ENCODE measurements around the gene SPRR1B. TPM values are rescaled to one million over a fixed set of nuclear protein-coding genes. Genes with fewer than 3 reads are reported as not detected.

The SPRR1B gene
- total RNA-seq, 1 donor from 2014 or later = not detected

DNA sequence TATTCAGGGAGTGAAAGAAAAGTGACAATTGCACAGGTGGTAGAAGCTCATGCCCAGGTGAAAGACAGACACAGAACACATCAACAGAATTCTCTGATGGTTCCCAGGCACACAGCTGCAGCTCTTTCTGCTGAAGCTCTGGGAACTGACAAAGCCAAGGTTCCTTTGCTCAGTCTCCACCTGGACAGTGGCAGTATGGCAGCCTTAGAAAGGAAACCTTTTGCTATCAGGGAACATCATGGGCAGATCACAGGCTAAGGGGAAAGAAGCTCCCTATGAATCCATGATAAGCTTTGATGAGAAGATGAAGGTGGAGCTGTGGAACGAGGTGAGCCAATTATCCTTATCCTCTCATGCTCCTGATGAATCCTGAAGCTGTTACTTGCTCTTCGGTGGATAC, 39.2 kb downstream of the SPRR1B start:
- TF ChIP-seq, protein P1, sequence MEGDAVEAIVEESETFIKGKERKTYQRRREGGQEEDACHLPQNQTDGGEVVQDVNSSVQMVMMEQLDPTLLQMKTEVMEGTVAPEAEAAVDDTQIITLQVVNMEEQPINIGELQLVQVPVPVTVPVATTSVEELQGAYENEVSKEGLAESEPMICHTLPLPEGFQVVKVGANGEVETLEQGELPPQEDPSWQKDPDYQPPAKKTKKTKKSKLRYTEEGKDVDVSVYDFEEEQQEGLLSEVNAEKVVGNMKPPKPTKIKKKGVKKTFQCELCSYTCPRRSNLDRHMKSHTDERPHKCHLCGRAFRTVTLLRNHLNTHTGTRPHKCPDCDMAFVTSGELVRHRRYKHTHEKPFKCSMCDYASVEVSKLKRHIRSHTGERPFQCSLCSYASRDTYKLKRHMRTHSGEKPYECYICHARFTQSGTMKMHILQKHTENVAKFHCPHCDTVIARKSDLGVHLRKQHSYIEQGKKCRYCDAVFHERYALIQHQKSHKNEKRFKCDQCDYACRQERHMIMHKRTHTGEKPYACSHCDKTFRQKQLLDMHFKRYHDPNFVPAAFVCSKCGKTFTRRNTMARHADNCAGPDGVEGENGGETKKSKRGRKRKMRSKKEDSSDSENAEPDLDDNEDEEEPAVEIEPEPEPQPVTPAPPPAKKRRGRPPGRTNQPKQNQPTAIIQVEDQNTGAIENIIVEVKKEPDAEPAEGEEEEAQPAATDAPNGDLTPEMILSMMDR (IDR thresholded peaks at IDR 0.05) = no peak
- intact Hi-C loops (cut with DNase I) = no loop called here
- Histone ChIP-seq H3K9me3 (no peaks in the 10 kb centered on the region), H3K27ac (no peak overlapping the region), H3K27me3 (no peaks in the 10 kb centered on the region), H3K4me3 (no peak overlapping the region), H3K4me1 (no peaks in the 10 kb centered on the region), H3K36me3 (no peaks in the 10 kb centered on the region)
- DNase-seq (ENCODE audit: low spot score in 2 of 2) = no peak

DNA sequence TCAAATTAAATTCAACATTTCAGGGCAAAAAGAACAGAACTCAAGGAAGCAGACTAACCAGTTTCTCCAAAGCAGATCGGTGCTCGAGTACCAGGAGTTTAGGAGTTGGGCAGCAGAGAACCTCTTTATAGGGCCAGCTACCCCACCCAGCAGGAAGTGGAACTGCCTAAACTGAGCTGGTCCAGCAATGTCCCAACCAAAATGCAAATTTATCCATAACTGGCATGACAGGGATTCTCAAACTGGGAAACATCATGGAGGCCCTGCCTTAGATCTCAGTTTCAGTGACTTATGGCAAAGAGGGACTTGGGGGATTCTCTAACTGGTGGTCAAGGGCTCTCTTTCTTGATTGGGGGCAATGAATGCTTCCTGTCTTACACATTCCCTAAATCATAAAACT, 40.5 kb downstream of the SPRR1B start, which contains the start of gene SPRR2B:
TSS of gene SPRR2B (minus strand) at position 101 of the 400 bp plus-strand sequence. CDS start 772 bp downstream, outside the sequence.
- H3K27me3 ChIP-seq = no peaks in the 10 kb centered on the region
- no peak within 1 kb of the TSS for H3K27ac ChIP-seq
- H3K36me3 ChIP-seq = no peaks in the 10 kb centered on the region
- H3K9me3 ChIP-seq = no peaks in the 10 kb centered on the region
- TF ChIP-seq, protein P1 (IDR thresholded peaks at IDR 0.05) = no peak
- no peaks in the 10 kb centered on the region for H3K4me1 ChIP-seq
- intact Hi-C loops (cut with DNase I) = no loop called here
- no peak for DNase-seq (ENCODE audit: low spot score in 2 of 2)
- no peak within 1 kb of the TSS for H3K4me3 ChIP-seq

DNA sequence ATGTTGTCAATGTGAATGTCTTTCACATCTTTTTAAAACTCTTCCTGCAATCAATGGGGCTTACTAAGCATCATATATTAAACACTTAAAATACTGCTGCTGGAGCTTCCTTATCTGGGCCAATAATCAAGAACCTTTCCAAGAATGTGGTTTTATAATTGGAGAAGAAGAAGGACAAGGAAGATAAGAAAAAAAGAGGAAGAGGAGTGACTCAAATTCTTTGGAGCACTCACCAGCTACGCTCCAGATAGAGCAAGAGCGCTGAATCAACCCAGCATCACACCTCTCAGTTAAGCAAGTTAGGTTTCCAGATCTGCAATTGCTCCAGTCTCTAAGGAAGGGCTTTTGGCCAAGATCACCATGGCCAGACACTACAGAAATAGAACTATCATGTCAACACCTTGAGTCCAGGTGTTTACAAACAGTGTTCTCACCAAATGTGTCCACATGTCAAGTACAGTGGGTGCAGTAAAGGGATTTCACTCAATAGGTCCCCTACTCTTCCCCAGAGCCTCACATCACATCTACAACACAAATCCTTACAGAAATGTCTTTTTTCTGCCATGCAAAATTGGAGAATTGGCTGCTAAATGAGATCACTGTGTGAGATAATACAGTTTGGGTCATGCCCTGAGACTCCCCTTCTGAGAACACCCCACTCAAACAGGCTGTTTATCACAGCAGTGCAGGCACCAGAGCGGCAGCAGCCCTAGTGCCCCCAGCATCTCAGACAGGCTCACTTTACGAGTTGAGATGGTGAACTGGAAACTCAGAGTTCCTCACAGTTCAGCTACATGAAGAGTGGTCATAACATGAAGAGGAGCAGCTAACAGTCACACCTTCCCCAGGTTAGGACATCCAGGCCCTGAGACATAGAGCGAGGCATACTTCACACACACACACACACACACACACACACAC, 42.1 kb downstream of the SPRR1B start:
- Histone ChIP-seq H3K36me3 (no peaks in the 10 kb centered on the region), H3K4me1 (no peaks in the 10 kb centered on the region), H3K27me3 (no peaks in the 10 kb centered on the region), H3K27ac (no peak overlapping the region), H3K9me3 (no peaks in the 10 kb centered on the region), H3K4me3 (no peak overlapping the region)
- intact Hi-C loops (cut with DNase I) = no loop called here
- TF ChIP-seq, protein P1 (IDR thresholded peaks at IDR 0.05) = no peak
- no peak for DNase-seq (ENCODE audit: low spot score in 2 of 2)

- Histone ChIP-seq H3K27ac (no peak overlapping the region), H3K4me3 (no peak overlapping the region), H3K9me3 (no peaks in the 10 kb centered on the region), H3K27me3 (no peaks in the 10 kb centered on the region), H3K4me1 (no peaks in the 10 kb centered on the region), H3K36me3 (no peaks in the 10 kb centered on the region)
- TF ChIP-seq, protein P1 (IDR thresholded peaks at IDR 0.05) = no peak
- intact Hi-C loops (cut with DNase I) = no loop called here
- DNase-seq (ENCODE audit: low spot score in 2 of 2) = no peak
Measured at GRCh38 chr1:153081736-153082135, 50.7 kb downstream of the SPRR1B start.

Other genes starting within 250 kb of the SPRR1B start
- not detected for gene LCE1E, start 244.9 kb upstream of the SPRR1B start, total RNA-seq
- not detected for gene LCE1D, start 234.5 kb upstream of the SPRR1B start, total RNA-seq
- not detected for gene LCE1C, start 224.6 kb upstream of the SPRR1B start, total RNA-seq
- gene LCE1B, start 219.2 kb upstream of the SPRR1B start, total RNA-seq = not detected
- gene LCE1A, start 203.7 kb upstream of the SPRR1B start, total RNA-seq = not detected
- gene LCE6A, start 188.3 kb upstream of the SPRR1B start, total RNA-seq = not detected
- not detected for gene LCE7A, start 171.2 kb upstream of the SPRR1B start, total RNA-seq
- not detected for gene SMCP, start 152.9 kb upstream of the SPRR1B start, total RNA-seq
- not detected for gene IVL, start 122.7 kb upstream of the SPRR1B start, total RNA-seq
- not detected for gene SPRR5, start 84.0 kb upstream of the SPRR1B start, total RNA-seq
- not detected for gene SPRR4, start 60.6 kb upstream of the SPRR1B start, total RNA-seq
- gene SPRR1A, start 47.1 kb upstream of the SPRR1B start, total RNA-seq = not detected
- 0.53 TPM for gene SPRR3, start 29.5 kb upstream of the SPRR1B start, total RNA-seq
- gene SPRR2D, start 9.9 kb downstream of the SPRR1B start, total RNA-seq = not detected
- gene SPRR2A, start 26.3 kb downstream of the SPRR1B start, total RNA-seq = not detected
- gene SPRR2B, start 40.4 kb downstream of the SPRR1B start, total RNA-seq = not detected
- gene SPRR2E, start 63.3 kb downstream of the SPRR1B start, total RNA-seq = not detected
- gene SPRR2F, start 82.3 kb downstream of the SPRR1B start, total RNA-seq = not detected
- gene SPRR2G, start 119.7 kb downstream of the SPRR1B start, total RNA-seq = not detected
- gene LELP1, start 172.2 kb downstream of the SPRR1B start, total RNA-seq = not detected
- not detected for gene PRR9, start 186.4 kb downstream of the SPRR1B start, total RNA-seq
- gene LORICRIN, start 228.5 kb downstream of the SPRR1B start, total RNA-seq = not detected